ENCODE measurements around the gene BYSL.

BYSL gene

DNA sequence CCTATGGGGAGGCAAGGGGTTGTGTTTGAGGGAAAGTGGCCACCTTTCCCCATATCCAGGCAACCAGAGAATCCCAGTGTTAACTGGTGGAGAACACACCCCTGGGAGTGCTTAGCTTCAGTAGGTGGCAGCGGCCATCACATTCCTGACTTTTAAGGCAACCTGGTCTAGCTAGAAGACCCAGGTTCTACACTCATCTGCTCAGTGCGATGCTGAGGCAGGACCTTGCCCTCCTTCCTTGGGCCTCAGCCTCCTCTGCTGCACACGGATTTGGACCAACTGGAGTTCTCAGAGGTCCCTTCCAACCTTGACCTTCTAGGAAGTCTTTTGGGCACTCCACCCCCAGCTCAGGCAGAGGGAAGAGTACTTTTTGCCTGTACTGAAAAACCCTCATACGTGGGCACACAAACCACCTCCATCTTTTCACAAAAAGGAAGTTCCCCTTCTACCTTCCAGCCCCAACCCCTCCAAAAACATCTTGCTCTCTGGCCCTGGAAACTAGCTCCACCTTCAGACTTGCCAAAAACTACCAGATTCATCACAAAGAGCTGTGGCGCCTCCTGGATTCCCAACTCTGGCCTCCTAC, 17.4 kb downstream of the BYSL start:
- Histone ChIP-seq H3K36me3 (ENCODE audit: control insufficient read depth, low read length) (peaks cover 78% of the 10 kb centered on the region), H3K4me1 (ENCODE audit: control insufficient read depth, low read length) (peaks cover 77% of the 10 kb centered on the region), H3K4me2 (ENCODE audit: low read length) (peak overlapping the region; percentile 76), H3F3A (ENCODE audit: control insufficient read depth, insufficient read depth) (peaks cover 33% of the 10 kb centered on the region), H3K79me2 (ENCODE audit: control insufficient read depth, low read length) (peaks cover 81% of the 10 kb centered on the region), H3K9me3 (ENCODE audit: control insufficient read depth, insufficient read depth, low read length) (no peaks in the 10 kb centered on the region), H3K27me3 (ENCODE audit: control insufficient read depth, low read length) (no peaks in the 10 kb centered on the region), H4K20me1 (ENCODE audit: control insufficient read depth, insufficient read depth, low read depth, low read length) (peaks cover 3% of the 10 kb centered on the region; the same call in 1 of the 2 replicates), H3K4me3 (ENCODE audit: low read length) (peak overlapping the region; percentile 95), H3K9me2 (replicated peaks; ENCODE audit: control insufficient read depth, low read length) (no peaks in the 10 kb centered on the region), H3K27ac (ENCODE audit: low read depth, low read length) (peak overlapping the region; percentile 86)
- TF ChIP-seq EZH2phosphoT487 (IDR thresholded peaks at IDR 0.05; ENCODE audit: borderline replicate concordance, low read length), result no peak
- TF ChIP-seq, protein P1, sequence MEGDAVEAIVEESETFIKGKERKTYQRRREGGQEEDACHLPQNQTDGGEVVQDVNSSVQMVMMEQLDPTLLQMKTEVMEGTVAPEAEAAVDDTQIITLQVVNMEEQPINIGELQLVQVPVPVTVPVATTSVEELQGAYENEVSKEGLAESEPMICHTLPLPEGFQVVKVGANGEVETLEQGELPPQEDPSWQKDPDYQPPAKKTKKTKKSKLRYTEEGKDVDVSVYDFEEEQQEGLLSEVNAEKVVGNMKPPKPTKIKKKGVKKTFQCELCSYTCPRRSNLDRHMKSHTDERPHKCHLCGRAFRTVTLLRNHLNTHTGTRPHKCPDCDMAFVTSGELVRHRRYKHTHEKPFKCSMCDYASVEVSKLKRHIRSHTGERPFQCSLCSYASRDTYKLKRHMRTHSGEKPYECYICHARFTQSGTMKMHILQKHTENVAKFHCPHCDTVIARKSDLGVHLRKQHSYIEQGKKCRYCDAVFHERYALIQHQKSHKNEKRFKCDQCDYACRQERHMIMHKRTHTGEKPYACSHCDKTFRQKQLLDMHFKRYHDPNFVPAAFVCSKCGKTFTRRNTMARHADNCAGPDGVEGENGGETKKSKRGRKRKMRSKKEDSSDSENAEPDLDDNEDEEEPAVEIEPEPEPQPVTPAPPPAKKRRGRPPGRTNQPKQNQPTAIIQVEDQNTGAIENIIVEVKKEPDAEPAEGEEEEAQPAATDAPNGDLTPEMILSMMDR (IDR thresholded peaks at IDR 0.05; ENCODE audit: low read depth, low read length, poor library complexity, severe bottlenecking), result no peak

DNA sequence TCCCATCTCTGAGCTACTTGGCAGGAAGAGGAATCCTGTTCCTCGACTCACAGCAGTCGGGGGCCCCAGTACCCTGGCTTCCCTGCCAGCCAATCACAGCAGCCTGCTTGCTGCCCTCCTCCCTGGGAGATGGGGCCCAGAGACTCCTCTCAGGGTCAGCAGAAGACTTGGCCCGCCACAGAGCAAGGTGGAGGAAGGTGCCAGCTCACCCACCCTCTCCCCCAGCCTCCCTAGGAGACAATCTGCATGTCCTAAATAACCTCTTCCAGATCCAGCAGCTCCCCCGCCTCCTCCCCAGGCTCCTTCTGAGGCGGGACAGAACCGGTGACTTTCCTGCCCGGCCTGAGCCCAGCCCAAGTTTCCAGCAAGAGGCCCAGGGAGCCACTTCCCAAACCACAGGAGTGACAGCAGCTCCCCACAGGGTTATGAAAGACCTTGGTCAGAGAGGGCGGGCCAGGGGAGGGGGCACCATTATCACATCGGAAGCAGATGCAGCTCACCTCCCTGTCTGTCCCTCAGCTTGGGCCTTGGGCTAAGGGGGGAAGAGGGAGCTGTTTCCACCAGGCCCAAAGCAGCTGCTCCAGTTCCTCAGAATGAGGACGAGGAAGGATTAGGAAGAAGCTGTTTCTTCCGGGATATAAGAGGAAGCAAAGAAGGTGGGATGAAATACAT, 18.0 kb downstream of the BYSL start:
- peak overlapping the region; percentile 76 for H3K4me2 ChIP-seq (ENCODE audit: low read length)
- peak overlapping the region; percentile 86 for H3K27ac ChIP-seq (ENCODE audit: low read depth, low read length)
- peaks cover 77% of the 10 kb centered on the region for H3K79me2 ChIP-seq (ENCODE audit: control insufficient read depth, low read length)
- H3K27me3 ChIP-seq (ENCODE audit: control insufficient read depth, low read length), result no peaks in the 10 kb centered on the region
- H4K20me1 ChIP-seq (ENCODE audit: control insufficient read depth, insufficient read depth, low read depth, low read length), result peaks cover 3% of the 10 kb centered on the region; the same call in 1 of the 2 replicates
- peak overlapping the region; percentile 95 for H3K4me3 ChIP-seq (ENCODE audit: low read length)
- no peak for TF ChIP-seq EZH2phosphoT487 (IDR thresholded peaks at IDR 0.05; ENCODE audit: borderline replicate concordance, low read length)
- TF ChIP-seq, protein P1 (IDR thresholded peaks at IDR 0.05; ENCODE audit: low read depth, low read length, poor library complexity, severe bottlenecking), result no peak
- no peaks in the 10 kb centered on the region for H3K9me3 ChIP-seq (ENCODE audit: control insufficient read depth, insufficient read depth, low read length)
- peaks cover 72% of the 10 kb centered on the region for H3K36me3 ChIP-seq (ENCODE audit: control insufficient read depth, low read length)
- H3F3A ChIP-seq (ENCODE audit: control insufficient read depth, insufficient read depth), result peaks cover 28% of the 10 kb centered on the region
- peaks cover 70% of the 10 kb centered on the region for H3K4me1 ChIP-seq (ENCODE audit: control insufficient read depth, low read length)
- H3K9me2 ChIP-seq (replicated peaks; ENCODE audit: control insufficient read depth, low read length), result no peaks in the 10 kb centered on the region

DNA sequence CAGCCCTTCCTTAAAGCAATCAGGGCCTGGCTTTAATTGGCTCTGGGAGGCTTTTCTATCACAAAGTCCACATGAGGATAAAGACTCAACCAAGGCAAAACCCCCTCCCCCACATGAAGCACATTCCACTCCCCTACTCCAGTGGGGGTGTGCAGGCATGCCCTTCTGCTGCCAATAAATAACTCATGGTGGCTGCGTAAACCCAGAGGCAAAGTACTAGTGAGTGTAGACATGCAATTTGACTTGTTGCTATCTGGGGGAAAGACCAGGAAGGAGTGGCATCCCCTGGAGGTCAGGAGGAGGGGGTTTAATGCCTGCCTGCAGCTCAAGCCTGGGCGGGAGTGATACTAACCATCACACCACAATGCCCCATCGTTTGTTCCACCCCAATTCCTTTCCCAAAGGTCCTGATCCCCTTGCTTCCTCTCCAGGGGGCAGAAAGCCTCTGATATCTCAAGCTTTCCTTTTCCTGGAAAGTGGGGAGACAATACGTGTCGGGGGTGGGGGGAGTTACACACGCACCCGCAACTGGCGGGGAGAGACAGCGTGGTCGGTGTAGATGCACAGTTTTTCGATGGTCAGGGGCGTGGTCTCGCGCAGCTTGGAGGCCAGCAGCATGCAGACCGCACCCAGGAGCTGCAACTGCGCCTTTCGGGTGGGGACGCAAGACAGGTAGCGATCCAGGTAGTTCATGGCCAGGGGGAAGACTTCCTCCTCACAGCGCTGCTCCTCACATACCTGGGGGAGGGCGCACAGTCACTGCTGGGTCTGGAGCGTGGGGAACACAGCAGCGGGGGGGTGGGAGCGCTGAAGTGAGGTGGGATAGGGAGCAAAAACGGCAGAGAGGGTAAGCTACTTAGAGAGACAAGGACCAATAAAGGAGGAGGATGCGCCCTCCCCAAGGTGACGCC, 18.8 kb downstream of the BYSL start:
- no peak for TF ChIP-seq EZH2phosphoT487 (IDR thresholded peaks at IDR 0.05; ENCODE audit: borderline replicate concordance, low read length)
- TF ChIP-seq, protein P1 (IDR thresholded peaks at IDR 0.05; ENCODE audit: low read depth, low read length, poor library complexity, severe bottlenecking), result no peak
- peaks cover 3% of the 10 kb centered on the region; the same call in 1 of the 2 replicates for H4K20me1 ChIP-seq (ENCODE audit: control insufficient read depth, insufficient read depth, low read depth, low read length)
- H3K9me2 ChIP-seq (replicated peaks; ENCODE audit: control insufficient read depth, low read length), result no peaks in the 10 kb centered on the region
- H3K27me3 ChIP-seq (ENCODE audit: control insufficient read depth, low read length), result no peaks in the 10 kb centered on the region
- peak overlapping the region; percentile 95 for H3K4me3 ChIP-seq (ENCODE audit: low read length)
- H3K79me2 ChIP-seq (ENCODE audit: control insufficient read depth, low read length), result peaks cover 71% of the 10 kb centered on the region
- H3K4me1 ChIP-seq (ENCODE audit: control insufficient read depth, low read length), result peaks cover 62% of the 10 kb centered on the region
- peak overlapping the region; percentile 86 for H3K27ac ChIP-seq (ENCODE audit: low read depth, low read length)
- H3K9me3 ChIP-seq (ENCODE audit: control insufficient read depth, insufficient read depth, low read length), result no peaks in the 10 kb centered on the region
- peaks cover 64% of the 10 kb centered on the region for H3K36me3 ChIP-seq (ENCODE audit: control insufficient read depth, low read length)
- peak overlapping the region; percentile 76 for H3K4me2 ChIP-seq (ENCODE audit: low read length)
- H3F3A ChIP-seq (ENCODE audit: control insufficient read depth, insufficient read depth), result peaks cover 20% of the 10 kb centered on the region
